Measurements from ENCODE around the gene ARSG.

- no peak for TF ChIP-seq STAT1 (conservative IDR thresholded peaks at IDR 0.05)
- TF ChIP-seq POLR2AphosphoS5 (IDR thresholded peaks at IDR 0.05; ENCODE audit: low read length): no peak
These were observed 137.3 kb downstream of the ARSG start for GRCh38 chr17:68428498-68429172.
